Measurements from ENCODE around the gene KLC3. TPM values are rescaled to one million over a fixed set of nuclear protein-coding genes. Genes with fewer than 3 reads are reported as not detected.

Gene KLC3
- total RNA-seq, 6 experiments from 2014 or later, result 0.22 to 0.26 TPM; not detected in 4

DNA sequence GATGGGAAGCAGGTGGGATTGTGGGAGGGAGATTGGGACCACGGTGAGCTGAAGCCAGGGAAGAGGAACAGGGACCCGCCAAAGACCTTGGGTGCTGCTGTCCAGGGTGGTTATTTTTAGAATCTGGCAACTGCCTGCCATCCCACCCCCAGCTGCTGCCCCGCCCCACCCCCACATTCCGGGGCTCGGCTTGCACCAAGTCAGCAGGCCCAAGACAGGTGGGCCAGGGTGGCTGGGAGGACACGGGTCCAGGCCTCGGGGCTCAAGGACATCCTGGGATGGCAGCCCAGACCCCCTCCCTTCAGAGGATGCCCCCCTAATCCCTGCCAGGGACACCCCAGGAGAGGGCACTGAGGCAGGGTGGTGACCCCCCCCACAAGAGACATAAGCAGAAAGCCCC lies 18.7 kb upstream of the KLC3 start:
- WGBS (ENCODE audit: insufficient coverage, low coverage, low lambda C conversion rate, missing lambda C conversion rate), result 29% methylated on average over 2 of the region's 7 CpGs
- Histone ChIP-seq H3K4me1 (peaks cover 0 to 8% (median 0%) of the 10 kb centered on the region in 4 donors), H3K27ac (no peak overlapping the region), H3K27me3 (no peaks in the 10 kb centered on the region), H3K4me3 (no peak overlapping the region), H3K36me3 (no peaks in the 10 kb centered on the region), H3K9me3 (no peaks in the 10 kb centered on the region)
- TF ChIP-seq, protein P1, sequence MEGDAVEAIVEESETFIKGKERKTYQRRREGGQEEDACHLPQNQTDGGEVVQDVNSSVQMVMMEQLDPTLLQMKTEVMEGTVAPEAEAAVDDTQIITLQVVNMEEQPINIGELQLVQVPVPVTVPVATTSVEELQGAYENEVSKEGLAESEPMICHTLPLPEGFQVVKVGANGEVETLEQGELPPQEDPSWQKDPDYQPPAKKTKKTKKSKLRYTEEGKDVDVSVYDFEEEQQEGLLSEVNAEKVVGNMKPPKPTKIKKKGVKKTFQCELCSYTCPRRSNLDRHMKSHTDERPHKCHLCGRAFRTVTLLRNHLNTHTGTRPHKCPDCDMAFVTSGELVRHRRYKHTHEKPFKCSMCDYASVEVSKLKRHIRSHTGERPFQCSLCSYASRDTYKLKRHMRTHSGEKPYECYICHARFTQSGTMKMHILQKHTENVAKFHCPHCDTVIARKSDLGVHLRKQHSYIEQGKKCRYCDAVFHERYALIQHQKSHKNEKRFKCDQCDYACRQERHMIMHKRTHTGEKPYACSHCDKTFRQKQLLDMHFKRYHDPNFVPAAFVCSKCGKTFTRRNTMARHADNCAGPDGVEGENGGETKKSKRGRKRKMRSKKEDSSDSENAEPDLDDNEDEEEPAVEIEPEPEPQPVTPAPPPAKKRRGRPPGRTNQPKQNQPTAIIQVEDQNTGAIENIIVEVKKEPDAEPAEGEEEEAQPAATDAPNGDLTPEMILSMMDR (IDR thresholded peaks at IDR 0.05), result no peak
- no peak for TF ChIP-seq POLR2A (IDR thresholded peaks at IDR 0.05)
- intact Hi-C loops (cut with DNase I), result no loop called here
- DNase-seq, result no peak
- ATAC-seq, result no peak

DNA sequence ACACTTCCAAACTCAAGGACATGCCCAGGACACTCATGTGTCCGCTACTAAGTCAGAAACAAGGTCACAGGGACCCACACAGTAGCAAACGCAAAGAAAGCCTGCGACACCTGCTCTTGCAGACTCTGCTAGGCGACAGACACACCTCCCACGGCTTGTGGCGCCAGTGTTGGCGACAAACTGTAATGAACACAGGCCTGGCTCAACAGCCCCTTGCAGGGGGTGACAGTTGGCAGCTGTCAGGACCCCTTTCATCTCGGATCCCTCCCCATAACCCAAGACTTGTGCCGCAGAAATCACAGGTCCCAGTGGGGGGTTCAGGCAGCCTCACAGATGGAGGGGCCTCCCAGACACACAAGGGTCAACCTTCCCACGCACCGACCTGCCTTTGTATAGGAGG lies 18.2 kb upstream of the KLC3 start:
- no peaks in the 10 kb centered on the region for H3K36me3 ChIP-seq
- no peaks in the 10 kb centered on the region for H3K9me3 ChIP-seq
- H3K4me1 ChIP-seq, result peaks cover 0 to 8% (median 0%) of the 10 kb centered on the region in 4 donors
- no peak overlapping the region for H3K27ac ChIP-seq
- intact Hi-C loops (cut with DNase I), result no loop called here
- no peaks in the 10 kb centered on the region for H3K27me3 ChIP-seq
- ATAC-seq, result no peak
- H3K4me3 ChIP-seq, result no peak overlapping the region
- DNase-seq, result no peak
- WGBS (ENCODE audit: insufficient coverage, low coverage, low lambda C conversion rate, missing lambda C conversion rate), result no CpG with 5 or more reads among the region's 11 CpGs
- no peak for TF ChIP-seq POLR2A (IDR thresholded peaks at IDR 0.05)
- TF ChIP-seq, protein P1 (IDR thresholded peaks at IDR 0.05), result no peak

DNA sequence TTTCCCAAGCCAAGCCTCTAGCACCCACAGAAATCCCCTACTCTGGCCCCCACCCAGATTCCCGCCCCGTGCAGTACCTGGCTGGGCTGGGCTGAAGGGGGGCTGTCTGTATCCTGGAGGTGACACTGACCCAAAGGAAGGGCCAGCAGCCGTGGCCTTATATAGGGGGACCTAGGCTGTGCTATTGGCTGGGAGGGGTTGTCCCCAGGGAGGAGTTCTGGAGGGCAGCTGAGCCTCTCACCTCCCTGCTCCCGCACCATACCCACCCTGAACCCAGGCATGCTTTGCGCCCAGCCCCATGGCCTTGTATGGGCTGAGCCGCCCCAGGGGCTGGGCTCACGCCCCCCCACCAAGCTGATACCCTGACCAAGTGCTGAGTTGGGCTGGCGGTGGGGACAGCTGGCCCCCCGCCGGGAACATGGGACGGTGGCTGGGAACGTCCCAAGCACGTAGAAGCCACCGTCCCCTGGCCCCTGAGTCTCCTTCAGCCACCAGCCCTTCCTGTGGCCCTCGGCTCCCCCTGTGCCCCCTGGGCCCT lies 17.7 kb upstream of the KLC3 start, which contains the start of gene CKM:
Gene CKM, minus strand, starts transcription at position 132 of the 538 bp plus-strand sequence. CDS start 3,162 bp downstream, outside the sequence.
- Histone ChIP-seq H3K27me3 (no peaks in the 10 kb centered on the region), H3K27ac (no peak within 1 kb of the TSS), H3K36me3 (no peaks in the 10 kb centered on the region), H3K4me3 (no peak within 1 kb of the TSS), H3K9me3 (no peaks in the 10 kb centered on the region), H3K4me1 (peaks cover 0 to 8% (median 0%) of the 10 kb centered on the region in 4 donors)
- ATAC-seq, result no peak
- TF ChIP-seq, protein P1 (IDR thresholded peaks at IDR 0.05), result no peak
- TF ChIP-seq POLR2A (IDR thresholded peaks at IDR 0.05), result no peak
- 8% methylated on average over 2 of the region's 15 CpGs for WGBS (ENCODE audit: insufficient coverage, low coverage, low lambda C conversion rate, missing lambda C conversion rate)
- intact Hi-C loops (cut with DNase I), result no loop called here
- no peak for DNase-seq

DNA sequence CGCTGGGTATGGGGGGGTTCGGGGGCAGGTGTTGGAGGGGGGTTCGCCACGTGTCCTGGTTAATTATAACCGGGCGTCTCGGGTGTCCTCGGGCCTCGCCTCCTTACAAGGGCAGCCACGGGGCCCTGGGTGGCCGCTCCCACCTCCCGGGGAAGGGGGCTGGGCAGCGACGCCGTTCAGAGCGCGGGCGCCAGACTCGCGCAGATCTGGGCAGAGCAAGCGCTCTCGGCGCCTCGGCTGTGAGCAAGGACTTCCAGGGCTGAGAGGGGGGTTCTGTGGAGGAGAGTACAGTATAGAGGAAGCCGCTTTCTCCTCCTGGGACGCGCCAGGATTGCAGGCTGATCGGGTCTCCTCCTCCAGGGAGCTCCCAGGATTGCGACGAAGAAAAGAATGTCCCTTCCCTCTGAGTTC lies 16.9 kb upstream of the KLC3 start:
- no peaks in the 10 kb centered on the region for H3K9me3 ChIP-seq
- H3K27ac ChIP-seq, result no peak overlapping the region
- DNase-seq (no peak), ATAC-seq (no peak)
- no peak overlapping the region for H3K4me3 ChIP-seq
- no peaks in the 10 kb centered on the region for H3K36me3 ChIP-seq
- intact Hi-C loops (cut with DNase I), result no loop called here
- H3K4me1 ChIP-seq, result peaks cover 0 to 8% (median 0%) of the 10 kb centered on the region in 4 donors
- no CpG with 5 or more reads among the region's 30 CpGs for WGBS (ENCODE audit: insufficient coverage, low coverage, low lambda C conversion rate, missing lambda C conversion rate)
- no peaks in the 10 kb centered on the region for H3K27me3 ChIP-seq
- TF ChIP-seq POLR2A (IDR thresholded peaks at IDR 0.05), result no peak
- TF ChIP-seq, protein P1 (IDR thresholded peaks at IDR 0.05), result no peak
